Endothelial cell of umbilical vein (primary cell): ENCODE data around the gene FCN2.

Experiments used
- CTCF ChIP-seq, 2 donors: IDR thresholded peaks; 1 replicate in 1 of 2; 2 replicates in 1 of 2; pipeline ENCODE4 v1.5.1; 2011; ENCODE audit warnings: low read length in 2 of 2, mild to moderate bottlenecking in 2 of 2, moderate library complexity in 2 of 2, control low read depth in 1 of 2, inconsistent platforms in 1 of 2, low read depth in 1 of 2; ENCODE audit not compliant: insufficient read depth in 1 of 2; ENCODE audit errors: extremely low read depth in 1 of 2
- EZH2 ChIP-seq: IDR thresholded peaks from 2 replicates; pipeline ENCODE4 v1.6.1; 2012; ENCODE audit warnings: borderline replicate concordance, low read depth, mild to moderate bottlenecking, moderate library complexity, low read length, inconsistent platforms; ENCODE audit not compliant: severe bottlenecking
- FOS ChIP-seq: IDR thresholded peaks from 2 replicates; pipeline ENCODE4 v1.6.1; 2011; ENCODE audit warnings: mild to moderate bottlenecking, low read length, moderate library complexity, borderline replicate concordance; ENCODE audit not compliant: insufficient read depth
- GATA2 ChIP-seq: IDR thresholded peaks from 2 replicates; pipeline ENCODE4 v1.7.0; 2011; ENCODE audit warnings: low read depth, mild to moderate bottlenecking, moderate library complexity, mixed read lengths, low read length; ENCODE audit not compliant: insufficient read length, insufficient read depth
- MAX ChIP-seq: IDR thresholded peaks from 2 replicates; pipeline ENCODE4 v1.6.1; 2011; ENCODE audit not compliant: insufficient read depth, insufficient read length
- MYC ChIP-seq: IDR thresholded peaks from one replicate; pipeline ENCODE4 v1.6.1; 2011; ENCODE audit warnings: mild to moderate bottlenecking, low read depth, low read length
- POLR2A ChIP-seq: IDR thresholded peaks from 2 replicates; pipeline ENCODE4 v1.6.1; 2012; ENCODE audit warnings: low read depth, mild to moderate bottlenecking, control low read depth, low read length
- POLR2AphosphoS5 ChIP-seq: IDR thresholded peaks from 2 replicates; pipeline ENCODE4 v1.6.1; 2012; ENCODE audit warnings: low read depth, mild to moderate bottlenecking, control low read depth, low read length, moderate library complexity; ENCODE audit not compliant: insufficient read depth

GRCh38 chr9:134935056-134935640, 54.5 kb downstream of the FCN2 start:
- TF ChIP-seq POLR2A (no peak), CTCF (IDR thresholded peaks at IDR 0.05; ENCODE audit: extremely low read depth in 1 of 2, insufficient read depth in 1 of 2, low read depth in 1 of 2, low read length in 2 of 2) (no peak), EZH2 (no peak), MAX (no peak), POLR2AphosphoS5 (no peak), GATA2 (no peak), FOS (no peak), MYC (no peak)
